Fibroblast of villous mesenchyme (primary cell): ENCODE data around the gene KIAA1958. TPM values are rescaled to one million over a fixed set of nuclear protein-coding genes. Genes with fewer than 3 reads are reported as not detected.

Experiments
- DNase-seq: peaks from one replicate; pipeline ENCODE4 v3.0.0-alpha.2; 2010; ENCODE audit warnings: low read depth
- H3K4me3 ChIP-seq: 2 replicates; pipeline ENCODE4 v1.5.1; 2011; ENCODE audit warnings: low read depth, mild to moderate bottlenecking, low read length
- CTCF ChIP-seq: IDR thresholded peaks from 2 replicates; pipeline ENCODE4 v1.5.1; 2012; ENCODE audit warnings: low read depth, mild to moderate bottlenecking, low read length; ENCODE audit not compliant: insufficient read depth
- total RNA-seq: library from RNA; depleted of rRNA; stranded (reverse); fragments of >200 nt; gene quantifications from 2 replicates; pipeline ENCODE4 v1.2.3, GENCODE V29; 2012

Gene KIAA1958
- total RNA-seq, 1 donor, result 1.7 TPM

DNA sequence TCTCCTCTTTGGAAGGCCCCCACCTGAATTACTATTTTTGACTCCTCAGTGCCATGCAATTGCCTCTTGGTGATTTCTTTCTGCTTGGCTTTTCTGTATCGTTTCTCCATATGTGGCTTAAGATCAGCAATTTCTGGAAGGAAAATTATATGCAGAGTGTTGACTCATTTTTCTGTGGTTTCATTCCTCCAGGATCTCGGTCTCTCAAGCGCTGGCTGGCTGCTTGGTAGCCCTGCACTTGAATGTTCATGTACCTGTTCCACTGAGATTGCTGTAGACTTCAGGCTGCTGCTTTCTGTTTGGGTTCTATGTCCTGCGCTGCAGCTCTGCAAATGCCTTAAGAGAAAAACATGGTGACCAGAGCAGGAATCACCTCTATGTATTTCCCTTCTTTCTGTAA, 153.7 kb downstream of the KIAA1958 start:
- H3K4me3 ChIP-seq, result no peak overlapping the region
- no peak for TF ChIP-seq CTCF
- DNase-seq, result no peak

GRCh38 chr9:112642126-112642525, 155.5 kb downstream of the KIAA1958 start:
- no peak overlapping the region for H3K4me3 ChIP-seq
- TF ChIP-seq CTCF, result no peak
- no peak for DNase-seq

- peak; percentile 13 for DNase-seq
- no peak for TF ChIP-seq CTCF
- no peak overlapping the region for H3K4me3 ChIP-seq
Observed at GRCh38 chr9:112647596-112647995, 161.0 kb downstream of the KIAA1958 start.

DNA sequence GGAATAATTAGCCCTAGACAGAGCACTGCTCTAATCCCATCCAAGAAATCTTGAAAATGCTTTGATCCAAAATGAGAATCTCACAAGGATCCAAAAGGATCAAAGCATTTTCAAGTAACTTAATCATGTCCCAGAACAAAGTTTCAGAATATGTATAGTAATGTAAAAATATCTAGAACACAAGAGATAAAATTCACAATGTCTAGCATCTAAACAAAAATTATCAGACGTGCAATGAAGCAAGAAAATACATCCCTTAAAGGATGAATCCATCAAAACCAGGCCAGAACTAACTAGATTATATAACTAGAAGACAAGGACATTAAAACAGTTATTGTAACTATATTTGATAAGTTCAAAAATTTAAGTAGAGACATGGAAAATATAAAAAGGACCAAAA, 162.0 kb downstream of the KIAA1958 start:
- no peak overlapping the region for H3K4me3 ChIP-seq
- no peak for DNase-seq
- no peak for TF ChIP-seq CTCF

GRCh38 chr9:112654282-112654681, 167.7 kb downstream of the KIAA1958 start:
- no peak overlapping the region for H3K4me3 ChIP-seq
- TF ChIP-seq CTCF, result no peak
- no peak for DNase-seq

GRCh38 chr9:112655668-112656067, 169.0 kb downstream of the KIAA1958 start:
- DNase-seq, result no peak
- TF ChIP-seq CTCF, result no peak

DNA sequence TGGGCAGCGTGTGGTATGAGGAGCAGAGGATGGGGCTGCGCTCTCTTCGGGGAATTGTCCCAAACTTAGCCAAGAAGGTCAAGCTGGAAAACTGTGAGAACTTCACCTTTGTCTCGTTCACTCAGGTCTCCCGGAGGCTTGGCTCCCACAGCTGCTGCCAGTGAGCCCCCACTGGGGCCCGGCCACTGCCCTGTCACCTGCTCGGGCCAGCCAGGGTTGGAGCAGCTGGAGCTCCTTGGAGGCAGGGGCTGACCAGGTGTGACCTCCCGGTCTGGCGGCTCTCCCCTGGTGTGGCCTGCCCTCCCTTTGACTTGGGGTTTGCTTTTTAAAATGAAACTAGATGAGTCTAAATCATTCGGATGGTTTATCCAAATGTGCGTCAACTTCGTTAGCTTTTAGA, 173.3 kb downstream of the KIAA1958 start:
- no peak for DNase-seq
- TF ChIP-seq CTCF, result no peak
- no peak overlapping the region for H3K4me3 ChIP-seq

More at GRCh38 chr9:112655668-112656067, 169.0 kb downstream of the KIAA1958 start:
- H3K4me3 ChIP-seq, result no peak overlapping the region
